GM23338 (cell line): ENCODE measurements around the gene MLX. TPM values are rescaled to one million over a fixed set of nuclear protein-coding genes. Genes with fewer than 3 reads are reported as not detected.

Experiments used
- ATAC-seq: fragments of 200-7000 bp; cut with Tn5 transposase; 3 replicates; pipeline ENCODE4 v1.9.1; 2020
- DNase-seq: peaks from one replicate; pipeline ENCODE4 v3.0.0-alpha.2; 2015; ENCODE audit warnings: low spot score
- H2AFZ ChIP-seq: fragments of 200-600 bp; sonication (generic); 2 replicates; pipeline ENCODE4 v1.8.0; 2016; ENCODE audit warnings: antibody characterized with exemption, mild to moderate bottlenecking, moderate library complexity
- H3F3A ChIP-seq: fragments of 200-600 bp; sonication (generic); replicated peaks from 2 replicates; pipeline ENCODE4 v1.8.0; 2017; ENCODE audit warnings: antibody characterized with exemption, mixed run types, low read depth
- H3K27ac ChIP-seq: fragments of 200-600 bp; sonication (generic); 2 replicates; pipeline ENCODE4 v1.6.1; 2016; ENCODE audit warnings: low read depth
- H3K27me3 ChIP-seq: fragments of 200-600 bp; sonication (generic); 2 replicates; pipeline ENCODE4 v1.8.0; 2016; ENCODE audit warnings: mild to moderate bottlenecking, mixed run types, moderate library complexity; ENCODE audit not compliant: insufficient read depth
- H3K36me3 ChIP-seq: fragments of 200-600 bp; sonication (generic); 2 replicates; pipeline ENCODE4 v1.8.0; 2016; ENCODE audit warnings: mild to moderate bottlenecking; ENCODE audit not compliant: insufficient read depth
- H3K4me1 ChIP-seq: fragments of 200-600 bp; sonication (generic); 2 replicates; pipeline ENCODE4 v1.8.0; 2016; ENCODE audit warnings: mild to moderate bottlenecking, moderate library complexity; ENCODE audit not compliant: insufficient read depth
- H3K4me2 ChIP-seq: fragments of 200-600 bp; sonication (generic); 2 replicates; pipeline ENCODE4 v1.7.1; 2017; ENCODE audit warnings: mixed run types
- H3K4me3 ChIP-seq: fragments of 200-600 bp; sonication (generic); 2 replicates; pipeline ENCODE4 v1.6.1; 2016; ENCODE audit warnings: mixed run types
- H3K79me2 ChIP-seq: fragments of 200-600 bp; sonication (generic); replicated peaks from 2 replicates; pipeline ENCODE4 v1.8.0; 2017; ENCODE audit warnings: mild to moderate bottlenecking; ENCODE audit not compliant: insufficient read depth
- H3K9me2 ChIP-seq: fragments of 200-600 bp; sonication (generic); 2 replicates; pipeline ENCODE4 v1.8.0; 2017; ENCODE audit not compliant: insufficient read depth
- H4K20me1 ChIP-seq: fragments of 200-600 bp; sonication (generic); replicated peaks from 2 replicates; pipeline ENCODE4 v1.8.0; 2017; ENCODE audit warnings: mild to moderate bottlenecking; ENCODE audit not compliant: insufficient read depth
- H3K27ac Mint-ChIP-seq: 2 replicates; pipeline ENCODE4 v1.8.0; 2020; ENCODE audit warnings: inconsistent platforms, mild to moderate bottlenecking, moderate library complexity, mixed read lengths
- H3K27me3 Mint-ChIP-seq: 3 replicates; pipeline ENCODE4 v1.8.0; 2022; ENCODE audit warnings: low read depth, mild to moderate bottlenecking, moderate library complexity, mixed read lengths, inconsistent platforms; ENCODE audit not compliant: insufficient read depth, poor library complexity
- H3K36me3 Mint-ChIP-seq: 3 replicates; pipeline ENCODE4 v1.8.0; 2021; ENCODE audit warnings: low read depth, mild to moderate bottlenecking, inconsistent platforms, moderate library complexity, mixed read lengths
- H3K4me1 Mint-ChIP-seq: 3 replicates; pipeline ENCODE4 v1.8.0; 2020; ENCODE audit warnings: mild to moderate bottlenecking, inconsistent platforms, mixed read lengths
- H3K4me3 Mint-ChIP-seq: 3 replicates; pipeline ENCODE4 v1.8.0; 2021; ENCODE audit warnings: moderate library complexity, mild to moderate bottlenecking, inconsistent platforms, mixed read lengths
- H3K9me3 Mint-ChIP-seq: 3 replicates; pipeline ENCODE4 v1.8.0; 2020; ENCODE audit warnings: moderate library complexity, mild to moderate bottlenecking, inconsistent platforms, mixed read lengths
- CREB1 ChIP-seq: fragments of 250-450 bp; sonication (Bioruptor Pico); IDR thresholded peaks from 2 replicates; pipeline ENCODE4 v1.5.0; 2020; ENCODE audit warnings: low read depth, mild to moderate bottlenecking, moderate library complexity
- CTCF ChIP-seq, 2 experiments: fragments of 200-600 bp in 1 of 2; sonication (generic) in 1 of 2; conservative IDR thresholded peaks; 2 replicates each; pipeline versions ENCODE4 v1.5.1 to v1.6.1; 2016 to 2017; ENCODE audit warnings: antibody characterized with exemption in 2 of 2, low read depth in 2 of 2, mild to moderate bottlenecking in 2 of 2, moderate library complexity in 1 of 2
- EZH2 ChIP-seq: fragments of 200-600 bp; sonication (generic); IDR thresholded peaks from one replicate; pipeline ENCODE4 v1.8.0; 2017; ENCODE audit warnings: antibody characterized with exemption, mild to moderate bottlenecking, low read depth; ENCODE audit not compliant: unreplicated experiment
- EZH2phosphoT487 ChIP-seq: fragments of 200-600 bp; sonication (generic); IDR thresholded peaks from one replicate; pipeline ENCODE4 v1.8.1; 2018; ENCODE audit warnings: antibody characterized with exemption; ENCODE audit not compliant: unreplicated experiment
- JUNB ChIP-seq: IDR thresholded peaks from one replicate; pipeline ENCODE4 v1.6.1; 2016; ENCODE audit warnings: antibody characterized with exemption; ENCODE audit not compliant: unreplicated experiment
- NANOG ChIP-seq: IDR thresholded peaks from 2 replicates; pipeline ENCODE4 v1.6.1; 2016; ENCODE audit warnings: antibody characterized with exemption, borderline replicate concordance
- POLR2AphosphoS5 ChIP-seq: IDR thresholded peaks from 2 replicates; pipeline ENCODE4 v1.6.1; 2016; ENCODE audit warnings: antibody characterized with exemption, low read depth
- STAT1 ChIP-seq: IDR thresholded peaks from one replicate; pipeline ENCODE4 v1.6.1; 2016; ENCODE audit warnings: antibody characterized with exemption; ENCODE audit not compliant: unreplicated experiment
- ZNF114 ChIP-seq: fragments of 250-450 bp; sonication (Bioruptor Pico); IDR thresholded peaks from 2 replicates; pipeline ENCODE4 v1.5.0; 2020; ENCODE audit warnings: mild to moderate bottlenecking, moderate library complexity
- ZNF331 ChIP-seq: fragments of 250-450 bp; sonication (Bioruptor Pico); IDR thresholded peaks from 2 replicates; pipeline ENCODE4 v1.5.0; 2020; ENCODE audit warnings: low read depth, mild to moderate bottlenecking, moderate library complexity
- polyA plus RNA-seq: library from polyadenylated mRNA; unstranded; fragments of >200 nt; fragmentation: Nextera tagmentation; extraction: Ambion mirVana; gene quantifications from 2 replicates; pipeline ENCODE4 v1.2.1, GENCODE V29; 2016
- total RNA-seq: library from RNA; depleted of rRNA; stranded (reverse); fragments of >200 nt; shearing (Covaris generic); gene quantifications from 2 replicates; pipeline ENCODE4 v1.2.3, GENCODE V29; 2014
- TF ChIP-seq, protein P1 (sequence below): fragments of 250-450 bp; sonication (Bioruptor Pico); IDR thresholded peaks from 2 replicates; pipeline ENCODE4 v1.5.0; 2020; ENCODE audit warnings: mild to moderate bottlenecking, moderate library complexity
- TF ChIP-seq, protein P2 (sequence below): IDR thresholded peaks from 2 replicates; pipeline ENCODE4 v1.6.1; 2016; ENCODE audit warnings: antibody characterized with exemption
- TF ChIP-seq, protein P3 (sequence below): IDR thresholded peaks from one replicate; pipeline ENCODE4 v1.6.1; 2018; ENCODE audit warnings: antibody characterized with exemption; ENCODE audit not compliant: unreplicated experiment

MLX gene
- total and polyA plus RNA-seq, 2 experiments from 2014 or later = 33.2 to 34.1 TPM

GRCh38 chr17:42518046-42518754 lies 48.7 kb upstream of the MLX start:
- Histone ChIP-seq H3K4me2 (no peak overlapping the region), H3K4me1 (peaks cover 23% of the 10 kb centered on the region), H3F3A (peaks cover 15% of the 10 kb centered on the region), H3K36me3 (no peaks in the 10 kb centered on the region), H3K9me2 (no peaks in the 10 kb centered on the region), H3K27ac (no peak overlapping the region), H3K4me3 (no peak overlapping the region), H2AFZ (no peak overlapping the region), H3K79me2 (no peaks in the 10 kb centered on the region), H4K20me1 (peaks cover 18% of the 10 kb centered on the region), H3K27me3 (no peaks in the 10 kb centered on the region)
- Mint-ChIP-seq H3K27me3 (peaks cover 30% of the 10 kb centered on the region), H3K4me3 (no peak overlapping the region), H3K27ac (no peak overlapping the region), H3K4me1 (peaks cover 44% of the 10 kb centered on the region), H3K36me3 (peaks cover 35% of the 10 kb centered on the region), H3K9me3 (no peaks in the 10 kb centered on the region)
- ATAC-seq (no peak), DNase-seq (no peak)
- no peak for TF ChIP-seq POLR2AphosphoS5
- TF ChIP-seq, protein P1, sequence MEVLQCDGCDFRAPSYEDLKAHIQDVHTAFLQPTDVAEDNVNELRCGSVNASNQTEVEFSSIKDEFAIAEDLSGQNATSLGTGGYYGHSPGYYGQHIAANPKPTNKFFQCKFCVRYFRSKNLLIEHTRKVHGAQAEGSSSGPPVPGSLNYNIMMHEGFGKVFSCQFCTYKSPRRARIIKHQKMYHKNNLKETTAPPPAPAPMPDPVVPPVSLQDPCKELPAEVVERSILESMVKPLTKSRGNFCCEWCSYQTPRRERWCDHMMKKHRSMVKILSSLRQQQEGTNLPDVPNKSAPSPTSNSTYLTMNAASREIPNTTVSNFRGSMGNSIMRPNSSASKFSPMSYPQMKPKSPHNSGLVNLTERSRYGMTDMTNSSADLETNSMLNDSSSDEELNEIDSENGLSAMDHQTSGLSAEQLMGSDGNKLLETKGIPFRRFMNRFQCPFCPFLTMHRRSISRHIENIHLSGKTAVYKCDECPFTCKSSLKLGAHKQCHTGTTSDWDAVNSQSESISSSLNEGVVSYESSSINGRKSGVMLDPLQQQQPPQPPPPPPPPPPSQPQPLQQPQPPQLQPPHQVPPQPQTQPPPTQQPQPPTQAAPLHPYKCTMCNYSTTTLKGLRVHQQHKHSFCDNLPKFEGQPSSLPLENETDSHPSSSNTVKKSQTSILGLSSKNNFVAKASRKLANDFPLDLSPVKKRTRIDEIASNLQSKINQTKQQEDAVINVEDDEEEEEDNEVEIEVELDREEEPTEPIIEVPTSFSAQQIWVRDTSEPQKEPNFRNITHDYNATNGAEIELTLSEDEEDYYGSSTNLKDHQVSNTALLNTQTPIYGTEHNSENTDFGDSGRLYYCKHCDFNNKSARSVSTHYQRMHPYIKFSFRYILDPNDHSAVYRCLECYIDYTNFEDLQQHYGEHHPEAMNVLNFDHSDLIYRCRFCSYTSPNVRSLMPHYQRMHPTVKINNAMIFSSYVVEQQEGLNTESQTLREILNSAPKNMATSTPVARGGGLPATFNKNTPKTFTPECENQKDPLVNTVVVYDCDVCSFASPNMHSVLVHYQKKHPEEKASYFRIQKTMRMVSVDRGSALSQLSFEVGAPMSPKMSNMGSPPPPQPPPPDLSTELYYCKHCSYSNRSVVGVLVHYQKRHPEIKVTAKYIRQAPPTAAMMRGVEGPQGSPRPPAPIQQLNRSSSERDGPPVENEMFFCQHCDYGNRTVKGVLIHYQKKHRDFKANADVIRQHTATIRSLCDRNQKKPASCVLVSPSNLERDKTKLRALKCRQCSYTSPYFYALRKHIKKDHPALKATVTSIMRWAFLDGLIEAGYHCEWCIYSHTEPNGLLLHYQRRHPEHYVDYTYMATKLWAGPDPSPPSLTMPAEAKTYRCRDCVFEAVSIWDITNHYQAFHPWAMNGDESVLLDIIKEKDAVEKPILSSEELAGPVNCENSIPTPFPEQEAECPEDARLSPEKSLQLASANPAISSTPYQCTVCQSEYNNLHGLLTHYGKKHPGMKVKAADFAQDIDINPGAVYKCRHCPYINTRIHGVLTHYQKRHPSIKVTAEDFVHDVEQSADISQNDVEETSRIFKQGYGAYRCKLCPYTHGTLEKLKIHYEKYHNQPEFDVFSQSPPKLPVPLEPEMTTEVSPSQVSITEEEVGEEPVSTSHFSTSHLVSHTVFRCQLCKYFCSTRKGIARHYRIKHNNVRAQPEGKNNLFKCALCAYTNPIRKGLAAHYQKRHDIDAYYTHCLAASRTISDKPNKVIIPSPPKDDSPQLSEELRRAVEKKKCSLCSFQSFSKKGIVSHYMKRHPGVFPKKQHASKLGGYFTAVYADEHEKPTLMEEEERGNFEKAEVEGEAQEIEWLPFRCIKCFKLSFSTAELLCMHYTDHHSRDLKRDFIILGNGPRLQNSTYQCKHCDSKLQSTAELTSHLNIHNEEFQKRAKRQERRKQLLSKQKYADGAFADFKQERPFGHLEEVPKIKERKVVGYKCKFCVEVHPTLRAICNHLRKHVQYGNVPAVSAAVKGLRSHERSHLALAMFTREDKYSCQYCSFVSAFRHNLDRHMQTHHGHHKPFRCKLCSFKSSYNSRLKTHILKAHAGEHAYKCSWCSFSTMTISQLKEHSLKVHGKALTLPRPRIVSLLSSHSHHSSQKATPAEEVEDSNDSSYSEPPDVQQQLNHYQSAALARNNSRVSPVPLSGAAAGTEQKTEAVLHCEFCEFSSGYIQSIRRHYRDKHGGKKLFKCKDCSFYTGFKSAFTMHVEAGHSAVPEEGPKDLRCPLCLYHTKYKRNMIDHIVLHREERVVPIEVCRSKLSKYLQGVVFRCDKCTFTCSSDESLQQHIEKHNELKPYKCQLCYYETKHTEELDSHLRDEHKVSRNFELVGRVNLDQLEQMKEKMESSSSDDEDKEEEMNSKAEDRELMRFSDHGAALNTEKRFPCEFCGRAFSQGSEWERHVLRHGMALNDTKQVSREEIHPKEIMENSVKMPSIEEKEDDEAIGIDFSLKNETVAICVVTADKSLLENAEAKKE (CRISPR knock-in tag) = no peak
- TF ChIP-seq, protein P2, sequence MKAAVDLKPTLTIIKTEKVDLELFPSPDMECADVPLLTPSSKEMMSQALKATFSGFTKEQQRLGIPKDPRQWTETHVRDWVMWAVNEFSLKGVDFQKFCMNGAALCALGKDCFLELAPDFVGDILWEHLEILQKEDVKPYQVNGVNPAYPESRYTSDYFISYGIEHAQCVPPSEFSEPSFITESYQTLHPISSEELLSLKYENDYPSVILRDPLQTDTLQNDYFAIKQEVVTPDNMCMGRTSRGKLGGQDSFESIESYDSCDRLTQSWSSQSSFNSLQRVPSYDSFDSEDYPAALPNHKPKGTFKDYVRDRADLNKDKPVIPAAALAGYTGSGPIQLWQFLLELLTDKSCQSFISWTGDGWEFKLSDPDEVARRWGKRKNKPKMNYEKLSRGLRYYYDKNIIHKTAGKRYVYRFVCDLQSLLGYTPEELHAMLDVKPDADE = no peak
- TF ChIP-seq EZH2phosphoT487 = no peak
- TF ChIP-seq CREB1 (CRISPR knock-in tag) = no peak
- TF ChIP-seq, protein P3, sequence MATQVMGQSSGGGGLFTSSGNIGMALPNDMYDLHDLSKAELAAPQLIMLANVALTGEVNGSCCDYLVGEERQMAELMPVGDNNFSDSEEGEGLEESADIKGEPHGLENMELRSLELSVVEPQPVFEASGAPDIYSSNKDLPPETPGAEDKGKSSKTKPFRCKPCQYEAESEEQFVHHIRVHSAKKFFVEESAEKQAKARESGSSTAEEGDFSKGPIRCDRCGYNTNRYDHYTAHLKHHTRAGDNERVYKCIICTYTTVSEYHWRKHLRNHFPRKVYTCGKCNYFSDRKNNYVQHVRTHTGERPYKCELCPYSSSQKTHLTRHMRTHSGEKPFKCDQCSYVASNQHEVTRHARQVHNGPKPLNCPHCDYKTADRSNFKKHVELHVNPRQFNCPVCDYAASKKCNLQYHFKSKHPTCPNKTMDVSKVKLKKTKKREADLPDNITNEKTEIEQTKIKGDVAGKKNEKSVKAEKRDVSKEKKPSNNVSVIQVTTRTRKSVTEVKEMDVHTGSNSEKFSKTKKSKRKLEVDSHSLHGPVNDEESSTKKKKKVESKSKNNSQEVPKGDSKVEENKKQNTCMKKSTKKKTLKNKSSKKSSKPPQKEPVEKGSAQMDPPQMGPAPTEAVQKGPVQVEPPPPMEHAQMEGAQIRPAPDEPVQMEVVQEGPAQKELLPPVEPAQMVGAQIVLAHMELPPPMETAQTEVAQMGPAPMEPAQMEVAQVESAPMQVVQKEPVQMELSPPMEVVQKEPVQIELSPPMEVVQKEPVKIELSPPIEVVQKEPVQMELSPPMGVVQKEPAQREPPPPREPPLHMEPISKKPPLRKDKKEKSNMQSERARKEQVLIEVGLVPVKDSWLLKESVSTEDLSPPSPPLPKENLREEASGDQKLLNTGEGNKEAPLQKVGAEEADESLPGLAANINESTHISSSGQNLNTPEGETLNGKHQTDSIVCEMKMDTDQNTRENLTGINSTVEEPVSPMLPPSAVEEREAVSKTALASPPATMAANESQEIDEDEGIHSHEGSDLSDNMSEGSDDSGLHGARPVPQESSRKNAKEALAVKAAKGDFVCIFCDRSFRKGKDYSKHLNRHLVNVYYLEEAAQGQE = no peak
- no peak for TF ChIP-seq ZNF331 (CRISPR knock-in tag)
- no peak for TF ChIP-seq EZH2
- TF ChIP-seq NANOG = no peak
- TF ChIP-seq JUNB = no peak
- no peak for TF ChIP-seq ZNF114 (CRISPR knock-in tag)
- TF ChIP-seq CTCF (conservative IDR thresholded peaks at IDR 0.05; ENCODE audit: low read depth in 2 of 2) = no peak
- no peak for TF ChIP-seq STAT1
